SIG-M5 treated with dmso at 0.1 percent for 504 hours (cell line): ENCODE results near the gene TUBA1B.

Experiments used
- DNase-seq: peaks from one replicate; lab custom pipeline; 2025; ENCODE audit not compliant: unreplicated experiment; lab: John Stamatoyannopoulos, UW

The TUBA1B gene

DNA sequence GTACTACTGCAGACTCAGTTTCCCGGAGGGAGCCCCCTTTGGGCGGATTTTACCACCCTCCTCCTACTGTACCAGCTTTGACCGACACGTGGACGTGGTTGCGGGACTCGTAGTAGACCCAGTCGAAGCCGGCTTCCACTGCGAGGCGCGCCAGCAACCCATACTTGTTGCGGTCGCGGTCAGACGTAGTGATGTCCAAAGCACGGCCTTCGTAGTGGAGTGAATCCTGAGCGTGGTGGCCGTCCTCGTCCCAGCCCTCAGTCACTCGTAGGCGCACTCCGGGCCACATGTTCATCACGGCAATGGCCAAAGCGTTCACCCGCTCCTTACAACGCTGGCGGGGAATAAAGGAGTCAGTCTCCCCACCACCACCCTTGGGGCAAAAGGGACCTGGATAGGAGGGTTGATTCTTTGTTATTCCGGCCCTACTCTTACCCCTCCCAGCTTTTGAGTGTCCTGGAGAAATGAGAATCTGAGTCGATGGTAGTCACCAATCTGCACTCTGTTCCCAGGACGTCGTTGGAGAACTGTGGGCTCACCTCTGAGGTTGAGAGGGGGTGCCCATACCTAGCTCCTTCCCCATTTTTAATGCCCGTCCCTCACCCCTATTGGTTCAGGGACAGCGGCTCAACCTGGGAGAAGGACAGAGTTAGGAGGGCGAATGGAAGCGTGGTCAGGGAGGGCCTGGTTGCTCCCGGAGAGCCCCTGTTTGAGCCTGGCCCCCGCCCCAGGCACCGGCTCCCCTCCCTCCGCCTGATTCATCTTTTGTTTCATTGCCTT is 39.9 kb downstream of the TUBA1B start:
- DNase-seq = no peak

GRCh38 chr12:49089821-49090773 is 41.1 kb downstream of the TUBA1B start:
- DNase-seq = peak; percentile 31

DNA sequence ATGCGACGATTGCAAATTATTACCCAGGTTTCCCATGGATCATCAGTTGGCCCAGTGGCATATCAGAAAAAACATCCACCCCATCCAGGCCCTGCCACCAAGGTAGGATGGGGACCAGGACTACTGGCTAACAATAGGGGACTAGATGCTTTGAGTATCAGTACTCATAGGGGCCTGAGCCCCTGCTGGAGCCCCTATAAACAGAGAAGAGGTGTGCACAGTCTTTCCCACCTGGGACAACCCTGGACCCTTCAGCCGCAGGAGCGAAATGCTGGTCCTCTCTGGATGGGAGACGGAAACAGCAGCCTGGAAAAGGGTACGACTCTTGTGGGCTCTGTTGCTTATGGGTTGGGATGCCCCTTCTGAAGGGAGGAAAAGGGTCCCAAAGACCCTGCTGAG is 42.3 kb downstream of the TUBA1B start:
- DNase-seq = no peak

GRCh38 chr12:49088150-49088931 is 42.9 kb downstream of the TUBA1B start:
- peak; percentile 93 for DNase-seq

GRCh38 chr12:49086116-49086515 is 45.1 kb downstream of the TUBA1B start:
- no peak for DNase-seq

DNA sequence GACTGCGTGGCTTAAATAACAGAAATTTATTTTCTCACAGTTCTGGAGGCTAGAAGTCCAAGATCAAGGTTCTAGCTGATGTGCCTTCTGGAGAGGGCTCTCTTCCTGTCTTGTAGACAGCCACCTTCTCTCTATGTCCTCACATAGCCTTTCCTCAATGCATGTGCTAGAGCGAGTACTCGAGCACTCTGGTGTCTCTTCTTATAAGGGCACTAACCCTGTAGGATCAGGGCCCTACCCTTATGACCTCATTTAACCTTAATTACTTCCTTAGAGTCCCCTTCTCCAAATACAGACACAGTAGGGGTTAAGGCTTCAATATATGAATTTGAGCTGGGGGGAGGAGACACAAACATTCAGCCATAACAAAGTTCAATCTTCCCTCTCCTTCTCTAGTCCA is 46.8 kb downstream of the TUBA1B start:
- DNase-seq = no peak

DNA sequence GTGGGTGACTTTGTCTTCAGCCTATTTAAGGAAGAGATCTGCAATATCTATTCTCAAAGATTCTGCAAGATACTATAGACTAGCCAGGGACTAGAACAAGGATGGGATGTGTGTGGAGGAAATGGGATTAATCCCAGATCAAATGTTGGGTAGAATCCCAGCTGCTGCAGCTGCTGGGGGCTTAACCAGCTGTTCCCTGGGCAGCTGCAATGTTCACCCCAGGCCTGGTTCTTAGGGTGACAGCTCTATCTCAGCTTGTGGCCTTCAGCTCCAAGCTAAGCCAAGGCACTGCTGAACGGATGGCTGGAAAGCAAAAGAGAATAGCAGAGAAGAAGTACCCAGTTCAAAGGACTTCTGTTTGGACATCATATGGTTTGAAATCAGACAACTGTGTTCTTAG is 51.4 kb downstream of the TUBA1B start:
- DNase-seq = no peak
